Measurements from ENCODE around the gene FNDC3B.

FNDC3B gene

GRCh38 chr3:172279191-172279640, 239.8 kb downstream of the FNDC3B start:
- no peak overlapping the region for H3K4me3 ChIP-seq (ENCODE audit: low read length)
- no peak for DNase-seq (ENCODE audit: low read depth, low spot score)

GRCh38 chr3:172279974-172280373, 240.6 kb downstream of the FNDC3B start:
- no peak for DNase-seq (ENCODE audit: low read depth, low spot score)
- no peak overlapping the region for H3K4me3 ChIP-seq (ENCODE audit: low read length)

GRCh38 chr3:172280406-172281051, 241.2 kb downstream of the FNDC3B start:
- H3K4me3 ChIP-seq (ENCODE audit: low read length) = no peak overlapping the region
- DNase-seq (ENCODE audit: low read depth, low spot score) = no peak

GRCh38 chr3:172281884-172282283, 242.5 kb downstream of the FNDC3B start:
- DNase-seq (ENCODE audit: low read depth, low spot score) = no peak
- no peak overlapping the region for H3K4me3 ChIP-seq (ENCODE audit: low read length)

- no peak overlapping the region for H3K4me3 ChIP-seq (ENCODE audit: low read length)
- DNase-seq (ENCODE audit: low read depth, low spot score) = no peak
Measured at GRCh38 chr3:172282850-172283249, 243.5 kb downstream of the FNDC3B start.

- no peak overlapping the region for H3K4me3 ChIP-seq (ENCODE audit: low read length)
- DNase-seq (ENCODE audit: low read depth, low spot score) = no peak
Measured at GRCh38 chr3:172283841-172284357, 244.5 kb downstream of the FNDC3B start.

GRCh38 chr3:172285844-172286243, 246.5 kb downstream of the FNDC3B start:
- no peak for DNase-seq (ENCODE audit: low read depth, low spot score)
- no peak overlapping the region for H3K4me3 ChIP-seq (ENCODE audit: low read length)

GRCh38 chr3:172286548-172287148, 247.3 kb downstream of the FNDC3B start:
- H3K4me3 ChIP-seq (ENCODE audit: low read length) = no peak overlapping the region
- DNase-seq (ENCODE audit: low read depth, low spot score) = no peak

- H3K4me3 ChIP-seq (ENCODE audit: low read length) = no peak overlapping the region
- no peak for DNase-seq (ENCODE audit: low read depth, low spot score)
Measured at GRCh38 chr3:172287937-172288477, 248.6 kb downstream of the FNDC3B start.

- peak; percentile 62 for DNase-seq (ENCODE audit: low read depth, low spot score)
- H3K4me3 ChIP-seq (ENCODE audit: low read length) = no peak overlapping the region
Measured at GRCh38 chr3:172288651-172289050, 249.3 kb downstream of the FNDC3B start.

- H3K4me3 ChIP-seq (ENCODE audit: low read length) = no peak overlapping the region
- DNase-seq (ENCODE audit: low read depth, low spot score) = no peak
Measured at GRCh38 chr3:172289583-172289982, 250.2 kb downstream of the FNDC3B start.

- H3K4me3 ChIP-seq (ENCODE audit: low read length) = no peak overlapping the region
- DNase-seq (ENCODE audit: low read depth, low spot score) = no peak
Measured at GRCh38 chr3:172290457-172290856, 251.1 kb downstream of the FNDC3B start.

GRCh38 chr3:172291650-172292049, 252.3 kb downstream of the FNDC3B start:
- no peak overlapping the region for H3K4me3 ChIP-seq (ENCODE audit: low read length)
- no peak for DNase-seq (ENCODE audit: low read depth, low spot score)

- no peak for DNase-seq (ENCODE audit: low read depth, low spot score)
- no peak overlapping the region for H3K4me3 ChIP-seq (ENCODE audit: low read length)
Measured at GRCh38 chr3:172292422-172292821, 253.0 kb downstream of the FNDC3B start.

GRCh38 chr3:172293093-172293492, 253.7 kb downstream of the FNDC3B start:
- DNase-seq (ENCODE audit: low read depth, low spot score) = no peak

GRCh38 chr3:172294223-172294806, 254.9 kb downstream of the FNDC3B start:
- DNase-seq (ENCODE audit: low read depth, low spot score) = no peak
- H3K4me3 ChIP-seq (ENCODE audit: low read length) = no peak overlapping the region

More at GRCh38 chr3:172293093-172293492, 253.7 kb downstream of the FNDC3B start:
- H3K4me3 ChIP-seq (ENCODE audit: low read length) = no peak overlapping the region

- DNase-seq (ENCODE audit: low read depth, low spot score) = no peak
- no peak overlapping the region for H3K4me3 ChIP-seq (ENCODE audit: low read length)
Measured at GRCh38 chr3:172296248-172296974, 257.0 kb downstream of the FNDC3B start.

GRCh38 chr3:172296975-172297332, 257.6 kb downstream of the FNDC3B start:
- no peak for DNase-seq (ENCODE audit: low read depth, low spot score)
- no peak overlapping the region for H3K4me3 ChIP-seq (ENCODE audit: low read length)

GRCh38 chr3:172298247-172298646, 258.9 kb downstream of the FNDC3B start:
- DNase-seq (ENCODE audit: low read depth, low spot score) = no peak
- H3K4me3 ChIP-seq (ENCODE audit: low read length) = no peak overlapping the region

- DNase-seq (ENCODE audit: low read depth, low spot score) = no peak
- H3K4me3 ChIP-seq (ENCODE audit: low read length) = no peak overlapping the region
Measured at GRCh38 chr3:172300187-172300586, 260.8 kb downstream of the FNDC3B start.
